Testis (tissue), 3 donors: ENCODE measurements around the gene SND1. TPM values are rescaled to one million over a fixed set of nuclear protein-coding genes. Genes with fewer than 3 reads are reported as not detected.

ENCODE experiments used
- DNase-seq: peaks from one replicate; pipeline ENCODE4 v3.0.0-alpha.2; 2019
- H3K27ac ChIP-seq, 2 donors: fragments of 200-600 bp; sonication (generic); one replicate each; pipeline ENCODE4 v1.5.1; 2019
- H3K27me3 ChIP-seq: fragments of 200-600 bp; sonication (generic); one replicate; pipeline ENCODE4 v1.5.1; 2019
- H3K36me3 ChIP-seq: fragments of 200-600 bp; sonication (generic); one replicate; pipeline ENCODE4 v1.5.1; 2017; ENCODE audit warnings: low read depth; ENCODE audit errors: missing control alignments
- H3K4me1 ChIP-seq: fragments of 200-600 bp; sonication (generic); one replicate; pipeline ENCODE4 v1.5.1; 2019
- H3K4me3 ChIP-seq, 2 donors: fragments of 200-600 bp; sonication (generic); one replicate each; pipeline ENCODE4 v1.5.1; 2017 to 2019
- H3K9me3 ChIP-seq: fragments of 200-600 bp; sonication (generic); one replicate; pipeline ENCODE4 v1.5.1; 2017
- POLR2A ChIP-seq: fragments of 450-650 bp; IDR thresholded peaks from one replicate; pipeline ENCODE4 v1.6.1; 2017; ENCODE audit warnings: antibody characterized with exemption, mild to moderate bottlenecking, moderate library complexity
- WGBS, 2 donors: methylation state at CpG; one replicate each; pipeline ENCODE4 v1.1.5; 2018; 5-methylcytosine and 5-hydroxymethylcytosine counted together
- intact Hi-C: fragments of 100-400 bp; cut with DNase I; formaldehyde crosslinking; loops from one replicate; pipeline ENCODE4 v1.15.1; 2023; ENCODE audit warnings: low total_unique reads
- polyA plus RNA-seq: library from polyadenylated mRNA; stranded (reverse); fragments of 350-450 nt; fragmentation: Illumina TruSeq; extraction: RNeasy Lipid Tissue Mini Kit (QIAGEN cat#74804); gene quantifications from one replicate; pipeline ENCODE4 v1.2.3, GENCODE V29; 2014; ENCODE audit warnings: low read depth, low replicate concordance; ENCODE audit not compliant: insufficient read depth
- total RNA-seq, 2 donors: library from RNA; depleted of rRNA; stranded (reverse); fragments of >200 nt; gene quantifications; one replicate each; pipeline ENCODE4 v1.2.3, GENCODE V29; 2016
- TF ChIP-seq, protein P1 (sequence below), 3 experiments: fragments of 450-650 bp in 2 of 3; fragments of 200-600 bp in 1 of 3; sonication (generic) in 1 of 3; IDR thresholded peaks; one replicate each; pipeline ENCODE4 v1.5.1; 2016 to 2019; ENCODE audit warnings: antibody characterized with exemption in 3 of 3, mild to moderate bottlenecking in 2 of 3, moderate library complexity in 1 of 3

SND1 gene
- total and polyA plus RNA-seq, 3 donors from 2014 or later = 132 to 207 (median 179) TPM

DNA sequence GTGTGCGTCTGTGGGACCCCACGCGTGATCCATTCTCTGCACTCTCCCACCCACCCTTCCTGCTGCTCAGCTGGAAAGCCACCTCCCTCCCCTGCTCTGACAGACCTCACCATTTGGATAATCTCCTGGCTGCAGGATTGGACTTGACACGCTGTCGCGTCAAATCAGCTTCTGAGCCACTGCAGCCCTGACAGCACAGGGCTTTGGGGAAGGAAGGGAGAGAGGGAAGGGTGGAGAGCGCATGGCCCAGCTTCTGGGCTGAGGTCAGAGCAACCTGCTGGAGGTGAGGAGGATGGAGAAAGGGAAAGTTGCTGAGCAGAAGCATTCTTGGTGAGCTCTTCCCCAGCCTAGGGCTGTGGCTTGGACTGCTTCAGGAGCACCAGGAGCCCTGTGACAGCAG, 428.2 kb downstream of the SND1 start:
- Histone ChIP-seq H3K4me3 (no peak overlapping the region), H3K27ac (no peak overlapping the region), H3K9me3 (no peaks in the 10 kb centered on the region), H3K36me3 (no peaks in the 10 kb centered on the region), H3K27me3 (no peaks in the 10 kb centered on the region), H3K4me1 (peaks cover 5% of the 10 kb centered on the region)
- 95% methylated on average over 7 of the region's 7 CpGs for WGBS, 2 donors
- intact Hi-C loops = no loop called here
- TF ChIP-seq, protein P1, sequence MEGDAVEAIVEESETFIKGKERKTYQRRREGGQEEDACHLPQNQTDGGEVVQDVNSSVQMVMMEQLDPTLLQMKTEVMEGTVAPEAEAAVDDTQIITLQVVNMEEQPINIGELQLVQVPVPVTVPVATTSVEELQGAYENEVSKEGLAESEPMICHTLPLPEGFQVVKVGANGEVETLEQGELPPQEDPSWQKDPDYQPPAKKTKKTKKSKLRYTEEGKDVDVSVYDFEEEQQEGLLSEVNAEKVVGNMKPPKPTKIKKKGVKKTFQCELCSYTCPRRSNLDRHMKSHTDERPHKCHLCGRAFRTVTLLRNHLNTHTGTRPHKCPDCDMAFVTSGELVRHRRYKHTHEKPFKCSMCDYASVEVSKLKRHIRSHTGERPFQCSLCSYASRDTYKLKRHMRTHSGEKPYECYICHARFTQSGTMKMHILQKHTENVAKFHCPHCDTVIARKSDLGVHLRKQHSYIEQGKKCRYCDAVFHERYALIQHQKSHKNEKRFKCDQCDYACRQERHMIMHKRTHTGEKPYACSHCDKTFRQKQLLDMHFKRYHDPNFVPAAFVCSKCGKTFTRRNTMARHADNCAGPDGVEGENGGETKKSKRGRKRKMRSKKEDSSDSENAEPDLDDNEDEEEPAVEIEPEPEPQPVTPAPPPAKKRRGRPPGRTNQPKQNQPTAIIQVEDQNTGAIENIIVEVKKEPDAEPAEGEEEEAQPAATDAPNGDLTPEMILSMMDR (IDR thresholded peaks at IDR 0.05) = no peak
- no peak for TF ChIP-seq POLR2A
- no peak for DNase-seq

DNA sequence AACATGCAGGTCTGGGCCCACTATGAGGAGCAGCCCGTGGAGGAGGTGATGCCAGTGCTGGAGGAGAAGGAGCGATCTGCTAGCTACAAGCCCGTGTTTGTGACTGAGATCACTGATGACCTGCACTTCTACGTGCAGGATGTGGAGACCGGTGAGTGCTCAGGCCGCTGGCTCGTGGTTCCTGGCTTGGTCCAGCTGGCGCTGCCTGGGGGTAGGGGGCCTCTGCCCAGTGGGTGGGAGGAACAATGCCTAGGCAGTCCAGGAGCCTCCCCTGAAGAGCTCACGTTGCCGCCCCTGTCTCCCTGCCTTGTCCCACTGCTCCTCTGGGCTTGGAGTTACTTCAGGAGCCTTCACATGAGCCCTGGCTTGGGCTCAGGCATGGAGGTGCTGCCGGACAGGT, 429.4 kb downstream of the SND1 start:
- intact Hi-C loops = no loop called here
- TF ChIP-seq, protein P1 (IDR thresholded peaks at IDR 0.05) = no peak
- Histone ChIP-seq H3K27me3 (no peaks in the 10 kb centered on the region), H3K27ac (no peak overlapping the region), H3K9me3 (no peaks in the 10 kb centered on the region), H3K36me3 (no peaks in the 10 kb centered on the region), H3K4me1 (peaks cover 7% of the 10 kb centered on the region), H3K4me3 (no peak overlapping the region)
- no peak for DNase-seq
- 81 to 93% methylated on average over 7 to 11 of the region's 11 CpGs for WGBS, 2 donors

DNA sequence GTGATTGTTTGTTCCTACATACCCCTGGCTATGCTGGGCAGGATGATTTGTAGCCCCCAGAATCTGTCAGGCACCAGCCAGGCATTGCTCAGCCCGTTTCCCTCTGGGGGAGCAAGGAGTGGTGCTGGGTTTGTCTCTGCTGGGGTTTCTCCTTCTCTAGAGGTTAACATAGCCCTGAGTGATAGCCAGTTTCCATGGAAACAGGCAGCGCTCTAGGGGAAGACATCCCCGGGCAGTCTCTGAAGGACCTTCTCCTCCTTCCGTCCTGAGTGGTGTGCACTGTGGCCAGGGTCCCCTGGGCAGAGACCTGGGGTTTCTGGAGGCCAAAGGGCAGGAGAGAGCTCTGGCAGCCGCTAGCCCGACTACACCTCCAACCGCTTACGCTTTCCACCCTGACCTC, 429.8 kb downstream of the SND1 start:
- intact Hi-C loops = no loop called here
- TF ChIP-seq POLR2A = no peak
- TF ChIP-seq, protein P1 (IDR thresholded peaks at IDR 0.05) = no peak
- H3K4me3 ChIP-seq = no peak overlapping the region
- no peak for DNase-seq
- H3K27me3 ChIP-seq = no peaks in the 10 kb centered on the region
- H3K4me1 ChIP-seq = peaks cover 7% of the 10 kb centered on the region
- H3K27ac ChIP-seq = no peak overlapping the region
- no peaks in the 10 kb centered on the region for H3K9me3 ChIP-seq
- WGBS, 2 donors = 94% methylated on average over 8 of the region's 8 CpGs
- H3K36me3 ChIP-seq = no peaks in the 10 kb centered on the region

DNA sequence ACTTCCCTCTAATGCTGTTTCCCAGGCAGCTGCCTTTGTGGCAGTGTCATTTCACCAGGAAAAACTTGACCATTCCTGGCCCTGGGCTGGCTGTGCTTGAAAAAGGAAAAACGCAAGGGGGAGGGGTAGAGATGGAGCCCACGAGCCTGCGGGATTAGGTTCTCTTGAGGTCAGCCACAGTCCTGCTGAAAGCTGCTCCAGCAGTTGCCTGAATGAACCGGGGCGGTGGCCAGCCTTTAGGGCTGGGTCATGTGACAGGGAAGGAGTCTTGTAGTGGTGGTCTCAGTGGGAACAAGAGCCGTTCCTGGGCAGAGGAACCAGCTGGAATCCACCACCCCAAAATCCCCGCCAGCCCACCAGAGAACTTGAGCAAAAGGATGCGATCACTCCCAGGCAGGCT, 430.4 kb downstream of the SND1 start:
- Histone ChIP-seq H3K27ac (no peak overlapping the region), H3K4me1 (peaks cover 7% of the 10 kb centered on the region), H3K36me3 (no peaks in the 10 kb centered on the region), H3K4me3 (no peak overlapping the region), H3K9me3 (no peaks in the 10 kb centered on the region), H3K27me3 (no peaks in the 10 kb centered on the region)
- intact Hi-C loops = no loop called here
- 78 to 83% methylated on average over 8 of the region's 8 CpGs for WGBS, 2 donors
- DNase-seq = no peak
- TF ChIP-seq, protein P1 (IDR thresholded peaks at IDR 0.05) = no peak
- no peak for TF ChIP-seq POLR2A

DNA sequence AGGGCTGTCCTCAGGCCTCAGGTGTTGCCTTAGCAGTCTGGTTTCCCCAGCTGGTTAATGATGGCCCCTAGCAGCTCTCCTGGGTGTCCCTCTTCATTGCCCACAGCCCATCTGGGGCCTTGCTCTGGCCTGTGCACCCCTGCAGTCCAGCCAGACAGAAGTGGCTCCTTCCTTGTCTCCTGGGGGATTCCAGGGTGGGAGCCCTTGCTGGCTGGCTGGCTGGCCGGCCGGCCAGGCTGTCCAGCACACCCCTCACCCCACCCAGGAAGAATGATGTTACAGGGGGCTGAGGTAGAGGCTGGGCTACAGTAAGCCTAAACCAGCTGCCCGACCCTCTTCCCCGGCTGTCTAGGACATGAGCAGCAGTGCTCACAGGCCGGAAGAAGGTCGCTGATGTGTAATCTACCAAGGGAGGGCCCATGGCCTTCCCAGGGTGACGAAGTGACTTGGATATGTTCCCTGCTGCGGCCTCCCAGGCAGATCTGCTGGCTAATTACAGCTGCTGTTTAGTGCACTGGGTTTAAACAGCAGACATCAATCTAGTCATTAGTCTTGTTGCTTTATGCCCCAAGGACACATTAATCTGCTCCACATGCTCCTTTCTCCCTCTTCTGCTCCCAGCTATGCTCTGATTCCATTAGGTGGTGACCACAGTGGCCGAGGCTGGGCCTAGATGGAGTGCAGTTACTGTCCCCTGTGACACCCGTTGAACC, 433.1 kb downstream of the SND1 start:
- H3K27ac ChIP-seq = no peak overlapping the region
- H3K9me3 ChIP-seq = no peaks in the 10 kb centered on the region
- H3K27me3 ChIP-seq = no peaks in the 10 kb centered on the region
- peak; percentile 59 for DNase-seq
- intact Hi-C loops = no loop called here
- H3K4me3 ChIP-seq = no peak overlapping the region
- TF ChIP-seq, protein P1 (IDR thresholded peaks at IDR 0.05) = no peak
- TF ChIP-seq POLR2A = no peak
- H3K4me1 ChIP-seq = peaks cover 7% of the 10 kb centered on the region
- WGBS, 2 donors = 36 to 89% methylated on average over 4 to 10 of the region's 10 CpGs
- no peaks in the 10 kb centered on the region for H3K36me3 ChIP-seq
